Limb (tissue), 2 donors: Measurements from ENCODE around the gene HPX.

ENCODE experiments used
- DNase-seq, 2 donors: peaks; one replicate each; pipeline ENCODE4 v3.0.0-alpha.2; 2016; ENCODE audit errors: extremely low spot score in 2 of 2

The HPX gene

DNA sequence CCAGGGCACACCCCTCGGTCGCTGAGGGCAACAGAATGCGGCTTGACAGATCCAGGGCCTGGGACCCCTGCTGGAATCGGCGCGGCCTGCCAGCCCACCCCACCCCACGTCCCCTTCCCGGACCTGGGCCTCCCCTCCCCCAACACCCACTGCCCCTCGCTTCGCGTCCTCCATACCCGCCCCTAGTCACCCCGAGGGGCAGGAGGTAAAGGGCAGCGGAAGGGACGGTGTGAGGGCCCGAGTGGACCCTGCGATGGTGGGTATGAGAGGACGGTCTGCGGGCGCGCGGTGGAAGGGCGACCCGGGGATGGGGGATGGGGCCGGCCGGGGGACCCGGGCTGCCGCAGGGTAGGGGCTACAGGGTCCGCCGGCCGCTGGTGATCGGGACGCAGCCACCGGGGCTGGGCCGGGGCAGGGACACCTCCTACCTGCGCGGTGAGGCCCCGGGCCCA lies 22.2 kb downstream of the HPX start:
- no peak for DNase-seq

GRCh38 chr11:6417907-6418556 lies 22.8 kb downstream of the HPX start:
- DNase-seq, result no peak

DNA sequence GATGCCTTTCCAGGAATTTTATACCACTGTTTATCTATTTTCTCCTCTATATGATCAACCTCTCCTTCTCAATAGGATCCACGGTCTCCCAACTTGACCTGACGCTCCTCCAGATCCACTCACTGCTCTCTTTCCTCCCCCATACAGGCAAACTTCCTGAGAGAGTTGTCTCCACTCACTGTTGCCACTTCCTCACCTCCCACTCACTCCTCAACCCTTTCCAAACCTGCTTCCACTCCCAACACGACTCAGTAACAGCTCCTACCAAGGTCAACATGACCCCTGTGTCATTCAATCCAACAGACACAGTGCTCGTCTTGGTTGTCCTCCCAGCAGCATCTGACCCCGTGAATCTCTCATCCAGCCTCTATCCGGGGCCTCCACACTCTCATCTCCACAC lies 25.0 kb downstream of the HPX start:
- no peak for DNase-seq

DNA sequence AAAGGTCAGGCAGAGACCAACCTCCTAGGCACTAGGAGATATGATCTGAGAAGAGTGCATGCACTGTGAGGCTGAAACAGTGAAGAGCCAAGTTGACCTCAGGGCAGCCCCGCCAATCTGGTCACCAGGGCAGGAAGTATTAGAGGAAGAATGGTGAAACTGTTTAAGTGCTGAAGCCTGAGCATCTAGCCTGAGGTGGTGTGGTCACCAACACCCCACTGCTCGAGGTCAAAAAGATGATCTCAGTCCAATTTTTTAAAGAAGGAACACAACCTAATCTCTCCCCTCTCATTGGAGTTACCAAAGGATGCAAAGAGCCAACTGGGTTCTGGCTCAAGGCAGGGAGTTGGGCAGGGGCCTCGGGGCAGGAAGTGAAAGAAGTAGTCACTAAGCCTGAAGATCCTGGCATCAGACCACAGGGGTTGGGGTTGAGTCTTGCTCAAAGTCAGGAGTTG lies 25.9 kb downstream of the HPX start:
- DNase-seq, result no peak

- no peak for DNase-seq
These were observed 27.0 kb downstream of the HPX start for GRCh38 chr11:6413791-6414201.

DNA sequence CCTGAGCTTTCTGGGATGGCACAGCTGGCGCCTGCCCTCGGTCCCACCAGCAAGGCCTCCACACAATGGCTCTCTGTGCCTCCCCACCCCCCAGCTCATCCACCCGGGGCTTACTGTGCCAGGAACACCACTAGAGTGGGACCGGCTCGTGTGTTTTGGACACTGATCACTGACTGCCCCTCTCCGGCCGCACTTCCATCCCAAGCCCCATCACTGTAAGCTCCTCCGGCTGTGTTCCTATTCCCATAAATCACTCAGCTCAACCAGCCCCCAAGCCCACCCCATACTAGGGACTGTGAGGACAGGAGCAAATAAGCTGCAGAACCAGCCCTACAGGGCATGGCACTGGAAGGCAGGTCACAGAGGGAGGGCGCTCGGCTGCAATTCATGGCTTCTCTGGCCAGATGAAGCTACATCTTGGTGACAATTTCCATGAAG lies 29.2 kb downstream of the HPX start:
- no peak for DNase-seq

- no peak for DNase-seq
These were observed 29.9 kb downstream of the HPX start for GRCh38 chr11:6410695-6411430.

- no peak for DNase-seq
These were observed 34.4 kb downstream of the HPX start for GRCh38 chr11:6406370-6406769.

GRCh38 chr11:6405846-6406245 lies 34.9 kb downstream of the HPX start:
- no peak for DNase-seq

DNA sequence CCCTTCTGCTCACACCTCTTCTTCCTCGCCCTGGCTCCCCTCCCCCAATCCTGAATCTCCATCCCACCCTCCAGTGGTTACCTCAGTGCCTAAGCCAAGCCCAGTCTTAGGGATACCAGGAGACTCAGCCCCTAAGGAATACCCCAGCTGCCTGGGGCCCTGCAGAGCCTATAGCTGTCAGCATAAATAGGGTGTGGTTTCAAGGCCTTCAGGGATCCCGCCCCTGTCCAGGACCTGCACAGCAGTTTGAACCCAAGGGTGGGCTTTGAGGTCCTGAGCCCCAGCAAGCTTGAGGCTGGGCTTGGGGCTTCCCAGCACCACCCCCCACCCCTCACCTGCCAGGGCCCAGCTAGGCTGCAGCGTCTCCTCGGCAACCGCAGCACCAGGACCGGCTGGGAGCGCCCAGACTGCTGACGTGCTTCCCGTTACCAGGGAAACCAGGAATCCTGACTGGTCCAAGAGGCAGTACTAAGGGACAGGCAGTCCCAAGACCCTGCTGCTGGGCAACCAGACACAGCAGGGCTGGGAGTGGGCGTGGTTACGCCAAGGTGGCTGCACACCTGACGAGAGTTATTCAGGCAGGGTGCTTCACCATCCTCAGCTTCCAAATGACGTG lies 35.6 kb downstream of the HPX start:
- DNase-seq, result peak in 1 of 2 donors; percentile 77

DNA sequence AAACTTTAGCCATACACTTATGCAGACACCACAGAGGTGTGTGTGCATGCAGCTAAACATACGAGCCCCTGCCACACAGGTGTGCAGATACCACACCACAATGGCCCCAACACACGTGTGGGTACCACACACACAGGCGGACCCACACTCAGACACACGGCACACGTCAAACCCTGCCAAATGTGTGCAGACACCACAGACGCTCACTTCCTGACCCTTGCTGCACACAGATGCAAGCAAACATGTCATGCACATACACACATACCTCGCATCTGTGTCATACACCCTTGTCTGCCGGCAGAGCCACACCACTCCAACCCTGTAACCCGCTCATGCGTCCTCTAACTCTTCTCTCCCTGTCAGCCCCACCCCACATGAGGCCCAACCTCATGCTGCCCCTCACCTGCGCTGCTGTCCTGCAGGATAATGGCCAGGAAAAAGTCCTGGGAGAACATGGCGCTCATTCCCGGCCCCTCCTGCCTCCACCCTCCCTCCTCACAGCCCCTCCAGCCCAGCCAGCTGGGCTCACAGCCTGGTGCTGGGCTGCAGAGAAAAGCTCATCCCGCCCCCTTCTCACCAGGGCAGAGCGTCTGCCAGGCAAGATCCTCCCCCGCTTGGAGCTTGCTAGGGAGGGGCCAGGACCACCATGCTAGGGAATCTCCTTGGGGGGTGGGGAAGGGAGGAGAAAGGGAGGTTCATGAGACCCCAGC lies 36.3 kb downstream of the HPX start:
- DNase-seq, result peak in 1 of 2 donors; percentile 51

- no peak for DNase-seq
These were observed 37.2 kb downstream of the HPX start for GRCh38 chr11:6403539-6403938.

- DNase-seq, result no peak
These were observed 38.2 kb downstream of the HPX start for GRCh38 chr11:6402561-6402981.

GRCh38 chr11:6402061-6402470 lies 38.7 kb downstream of the HPX start:
- no peak for DNase-seq

- no peak for DNase-seq
These were observed 39.3 kb downstream of the HPX start for GRCh38 chr11:6401464-6401863.

DNA sequence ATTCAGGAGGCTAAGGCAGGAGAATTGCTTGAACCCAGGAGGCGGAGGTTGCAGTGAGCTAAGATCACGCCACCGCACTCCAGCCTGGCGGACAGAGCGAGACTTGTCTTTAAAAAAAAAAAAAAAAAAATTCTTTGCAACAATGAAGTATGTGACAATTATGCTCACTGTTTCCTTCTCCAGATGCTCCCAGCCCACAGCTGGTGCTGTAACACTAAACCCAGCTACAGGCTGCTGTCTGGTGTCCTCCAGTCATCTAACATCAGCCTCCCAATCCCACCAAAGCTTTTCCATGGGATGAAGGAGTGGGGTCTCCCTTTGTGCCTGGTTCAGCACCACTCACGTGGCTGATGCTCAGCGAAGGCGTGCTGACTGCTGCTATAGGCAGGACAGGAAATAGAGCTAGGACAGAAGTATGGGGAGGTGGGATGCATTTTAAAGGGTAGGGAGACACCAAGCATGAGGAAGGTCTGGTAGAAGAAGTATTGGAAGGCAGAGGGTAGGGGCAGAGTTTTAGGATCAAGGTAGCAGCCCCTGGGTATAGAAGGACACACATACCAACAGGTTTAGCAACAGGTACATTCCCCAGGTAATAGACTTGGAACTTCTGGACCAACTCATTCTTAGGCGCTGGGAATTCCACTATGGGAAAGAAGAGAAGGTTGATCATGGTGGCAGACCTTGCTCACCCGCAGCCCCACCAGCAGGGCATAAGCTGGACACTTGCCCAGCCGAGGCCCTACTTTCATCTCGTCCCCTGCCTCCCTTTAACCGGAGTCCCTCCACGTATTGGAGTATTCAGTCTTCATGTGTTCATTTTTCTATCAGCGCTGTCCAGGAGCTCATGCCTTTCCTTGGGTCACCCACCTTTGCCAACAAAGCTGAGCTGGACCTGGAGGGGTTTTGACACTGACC lies 40.1 kb downstream of the HPX start:
- DNase-seq, result no peak

GRCh38 chr11:6397636-6398035 lies 43.2 kb downstream of the HPX start:
- DNase-seq, result no peak

GRCh38 chr11:6397156-6397555 lies 43.6 kb downstream of the HPX start:
- no peak for DNase-seq

- no peak for DNase-seq
These were observed 45.2 kb downstream of the HPX start for GRCh38 chr11:6395470-6396060.

DNA sequence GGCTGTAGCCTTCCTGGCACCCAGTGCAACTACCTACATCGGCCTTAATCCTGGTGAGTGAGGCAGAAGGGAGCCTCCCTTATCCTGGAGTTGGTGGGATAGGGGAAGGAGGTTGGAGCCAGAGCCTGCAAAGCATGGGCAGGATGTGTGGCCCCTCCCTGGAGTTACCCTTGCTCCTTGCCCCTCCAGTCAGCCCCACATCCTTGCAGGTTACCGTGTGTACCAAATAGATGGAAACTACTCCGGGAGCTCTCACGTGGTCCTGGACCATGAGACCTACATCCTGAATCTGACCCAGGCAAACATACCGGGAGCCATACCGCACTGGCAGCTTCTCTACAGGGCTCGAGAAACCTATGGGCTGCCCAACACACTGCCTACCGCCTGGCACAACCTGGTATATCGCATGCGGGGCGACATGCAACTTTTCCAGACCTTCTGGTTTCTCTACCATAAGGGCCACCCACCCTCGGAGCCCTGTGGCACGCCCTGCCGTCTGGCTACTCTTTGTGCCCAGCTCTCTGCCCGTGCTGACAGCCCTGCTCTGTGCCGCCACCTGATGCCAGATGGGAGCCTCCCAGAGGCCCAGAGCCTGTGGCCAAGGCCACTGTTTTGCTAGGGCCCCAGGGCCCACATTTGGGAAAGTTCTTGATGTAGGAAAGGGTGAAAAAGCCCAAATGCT lies 46.7 kb downstream of the HPX start:
- DNase-seq, result no peak
